ENCODE data around the gene FOXN3.
"Not testable (repeated sequence)": the region's sequence is repeated elsewhere in the genome, so short reads cannot be mapped to it uniquely, and the experiment has no call there.

The FOXN3 gene

GRCh38 chr14:89126461-89126860, 290.6 kb downstream of the FOXN3 start:
- in situ Hi-C loops (cut with HindIII; ENCODE audit: low pct_unique_long_range_greater_than_20kb, low sequenced_read_pairs) = no loop called here
- no peak for TF ChIP-seq JUND (IDR thresholded peaks at IDR 0.05; ENCODE audit: low read depth)
- DNase-seq (ENCODE audit: low read depth in 1 of 2, low spot score in 1 of 2) = no peak

- DNase-seq (ENCODE audit: low read depth in 1 of 2, low spot score in 1 of 2) = no peak
- in situ Hi-C loops (cut with HindIII; ENCODE audit: low pct_unique_long_range_greater_than_20kb, low sequenced_read_pairs) = no loop called here
- no peak for TF ChIP-seq JUND (IDR thresholded peaks at IDR 0.05; ENCODE audit: low read depth)
Measured at GRCh38 chr14:89125216-89125615, 291.8 kb downstream of the FOXN3 start.

- in situ Hi-C loops (cut with HindIII; ENCODE audit: low pct_unique_long_range_greater_than_20kb, low sequenced_read_pairs) = no loop called here
- DNase-seq (ENCODE audit: low read depth in 1 of 2, low spot score in 1 of 2) = no peak
- no peak for TF ChIP-seq JUND (IDR thresholded peaks at IDR 0.05; ENCODE audit: low read depth)
Measured at GRCh38 chr14:89123851-89124250, 293.2 kb downstream of the FOXN3 start.

- no peak for TF ChIP-seq JUND (IDR thresholded peaks at IDR 0.05; ENCODE audit: low read depth)
- in situ Hi-C loops (cut with HindIII; ENCODE audit: low pct_unique_long_range_greater_than_20kb, low sequenced_read_pairs) = no loop called here
- no peak for DNase-seq (ENCODE audit: low read depth in 1 of 2, low spot score in 1 of 2)
Measured at GRCh38 chr14:89123215-89123614, 293.8 kb downstream of the FOXN3 start.

- in situ Hi-C loops (cut with HindIII; ENCODE audit: low pct_unique_long_range_greater_than_20kb, low sequenced_read_pairs) = no loop called here
- no peak for DNase-seq (ENCODE audit: low read depth in 1 of 2, low spot score in 1 of 2)
- no peak for TF ChIP-seq JUND (IDR thresholded peaks at IDR 0.05; ENCODE audit: low read depth)
Measured at GRCh38 chr14:89121968-89122620, 294.9 kb downstream of the FOXN3 start.

- in situ Hi-C loops (cut with HindIII; ENCODE audit: low pct_unique_long_range_greater_than_20kb, low sequenced_read_pairs) = no loop called here
- no peak for DNase-seq (ENCODE audit: low read depth in 1 of 2, low spot score in 1 of 2)
- TF ChIP-seq JUND (IDR thresholded peaks at IDR 0.05; ENCODE audit: low read depth) = no peak
Measured at GRCh38 chr14:89117012-89117411, 300.0 kb downstream of the FOXN3 start.

- no peak for DNase-seq (ENCODE audit: low read depth in 1 of 2, low spot score in 1 of 2)
- in situ Hi-C loops (cut with HindIII; ENCODE audit: low pct_unique_long_range_greater_than_20kb, low sequenced_read_pairs) = no loop called here
- no peak for TF ChIP-seq JUND (IDR thresholded peaks at IDR 0.05; ENCODE audit: low read depth)
Measured at GRCh38 chr14:89114109-89114508, 302.9 kb downstream of the FOXN3 start.

GRCh38 chr14:89112720-89113119, 304.3 kb downstream of the FOXN3 start:
- TF ChIP-seq JUND (IDR thresholded peaks at IDR 0.05; ENCODE audit: low read depth) = no peak
- in situ Hi-C loops (cut with HindIII; ENCODE audit: low pct_unique_long_range_greater_than_20kb, low sequenced_read_pairs) = no loop called here
- DNase-seq (ENCODE audit: low read depth in 1 of 2, low spot score in 1 of 2) = no peak

- DNase-seq (ENCODE audit: low read depth in 1 of 2, low spot score in 1 of 2); in situ Hi-C loops (cut with HindIII; ENCODE audit: low pct_unique_long_range_greater_than_20kb, low sequenced_read_pairs): not testable (repeated sequence)
Measured at GRCh38 chr14:89111766-89112543, 305.1 kb downstream of the FOXN3 start.

GRCh38 chr14:89111232-89111631, 305.8 kb downstream of the FOXN3 start:
- DNase-seq (ENCODE audit: low read depth in 1 of 2, low spot score in 1 of 2); in situ Hi-C loops (cut with HindIII; ENCODE audit: low pct_unique_long_range_greater_than_20kb, low sequenced_read_pairs): not testable (repeated sequence)

- no peak for TF ChIP-seq JUND (IDR thresholded peaks at IDR 0.05; ENCODE audit: low read depth)
- in situ Hi-C loops (cut with HindIII; ENCODE audit: low pct_unique_long_range_greater_than_20kb, low sequenced_read_pairs) = no loop called here
- DNase-seq (ENCODE audit: low read depth in 1 of 2, low spot score in 1 of 2) = no peak
Measured at GRCh38 chr14:89110110-89110509, 306.9 kb downstream of the FOXN3 start.

- in situ Hi-C loops (cut with HindIII; ENCODE audit: low pct_unique_long_range_greater_than_20kb, low sequenced_read_pairs) = no loop called here
- no peak for DNase-seq (ENCODE audit: low read depth in 1 of 2, low spot score in 1 of 2)
- no peak for TF ChIP-seq JUND (IDR thresholded peaks at IDR 0.05; ENCODE audit: low read depth)
Measured at GRCh38 chr14:89108608-89109007, 308.4 kb downstream of the FOXN3 start.

GRCh38 chr14:89107626-89108025, 309.4 kb downstream of the FOXN3 start:
- in situ Hi-C loops (cut with HindIII; ENCODE audit: low pct_unique_long_range_greater_than_20kb, low sequenced_read_pairs) = no loop called here
- no peak for DNase-seq (ENCODE audit: low read depth in 1 of 2, low spot score in 1 of 2)
- TF ChIP-seq JUND (IDR thresholded peaks at IDR 0.05; ENCODE audit: low read depth) = no peak

All from T47D (cell line).